ENCODE data around the gene RAD9A. TPM values are rescaled to one million over a fixed set of nuclear protein-coding genes. Genes with fewer than 3 reads are reported as not detected.

RAD9A gene
- total RNA-seq, 2 donors from 2014 or later = 6.2 to 6.5 TPM

- Histone ChIP-seq H3K4me1 (peaks cover 0 to 26% of the 10 kb centered on the region in 2 donors), H3K36me3 (peaks cover 5% of the 10 kb centered on the region), H3K27ac (peak overlapping the region; percentile 79 to 83), H3K4me3 (peak overlapping the region; percentile 66 to 95), H3K9me3 (no peaks in the 10 kb centered on the region), H3K27me3 (no peaks in the 10 kb centered on the region)
- TF ChIP-seq, protein P1, sequence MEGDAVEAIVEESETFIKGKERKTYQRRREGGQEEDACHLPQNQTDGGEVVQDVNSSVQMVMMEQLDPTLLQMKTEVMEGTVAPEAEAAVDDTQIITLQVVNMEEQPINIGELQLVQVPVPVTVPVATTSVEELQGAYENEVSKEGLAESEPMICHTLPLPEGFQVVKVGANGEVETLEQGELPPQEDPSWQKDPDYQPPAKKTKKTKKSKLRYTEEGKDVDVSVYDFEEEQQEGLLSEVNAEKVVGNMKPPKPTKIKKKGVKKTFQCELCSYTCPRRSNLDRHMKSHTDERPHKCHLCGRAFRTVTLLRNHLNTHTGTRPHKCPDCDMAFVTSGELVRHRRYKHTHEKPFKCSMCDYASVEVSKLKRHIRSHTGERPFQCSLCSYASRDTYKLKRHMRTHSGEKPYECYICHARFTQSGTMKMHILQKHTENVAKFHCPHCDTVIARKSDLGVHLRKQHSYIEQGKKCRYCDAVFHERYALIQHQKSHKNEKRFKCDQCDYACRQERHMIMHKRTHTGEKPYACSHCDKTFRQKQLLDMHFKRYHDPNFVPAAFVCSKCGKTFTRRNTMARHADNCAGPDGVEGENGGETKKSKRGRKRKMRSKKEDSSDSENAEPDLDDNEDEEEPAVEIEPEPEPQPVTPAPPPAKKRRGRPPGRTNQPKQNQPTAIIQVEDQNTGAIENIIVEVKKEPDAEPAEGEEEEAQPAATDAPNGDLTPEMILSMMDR (IDR thresholded peaks at IDR 0.05) = no peak
- DNase-seq (ENCODE audit: low spot score) = no peak
Measured at GRCh38 chr11:67390947-67391303, 861 bp upstream of the RAD9A start.

- TF ChIP-seq, protein P1 (IDR thresholded peaks at IDR 0.05) = no peak
- Histone ChIP-seq H3K4me3 (peak overlapping the region; percentile 66 to 95), H3K36me3 (peaks cover 12% of the 10 kb centered on the region), H3K27ac (peak overlapping the region; percentile 79 to 83), H3K27me3 (no peaks in the 10 kb centered on the region), H3K9me3 (no peaks in the 10 kb centered on the region), H3K4me1 (peaks cover 0 to 26% of the 10 kb centered on the region in 2 donors)
- no peak for DNase-seq (ENCODE audit: low spot score)
Measured at GRCh38 chr11:67392183-67392715, 463 bp downstream of the RAD9A start.

DNA sequence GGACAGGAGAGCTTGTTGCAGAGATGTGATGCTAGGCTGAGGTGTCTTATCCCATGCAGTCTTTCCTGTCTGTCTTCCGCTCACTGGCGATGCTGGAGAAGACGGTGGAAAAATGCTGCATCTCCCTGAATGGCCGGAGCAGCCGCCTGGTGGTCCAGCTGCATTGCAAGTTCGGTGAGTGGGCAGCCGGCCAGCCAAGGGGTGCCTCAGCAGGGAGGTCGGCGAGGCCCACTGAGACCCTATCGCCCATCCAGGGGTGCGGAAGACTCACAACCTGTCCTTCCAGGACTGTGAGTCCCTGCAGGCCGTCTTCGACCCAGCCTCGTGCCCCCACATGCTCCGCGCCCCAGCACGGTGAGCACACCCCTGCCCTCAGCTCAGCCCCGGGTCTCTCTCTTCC is 1.7 kb downstream of the RAD9A start:
- Histone ChIP-seq H3K36me3 (peaks cover 24% of the 10 kb centered on the region), H3K27ac (no peak overlapping the region), H3K4me1 (peaks cover 0 to 30% of the 10 kb centered on the region in 2 donors), H3K4me3 (no peak overlapping the region), H3K9me3 (no peaks in the 10 kb centered on the region), H3K27me3 (no peaks in the 10 kb centered on the region)
- TF ChIP-seq, protein P1 (IDR thresholded peaks at IDR 0.05) = no peak
- DNase-seq (ENCODE audit: low spot score) = no peak

GRCh38 chr11:67393990-67394389 is 2.2 kb downstream of the RAD9A start:
- TF ChIP-seq, protein P1 (IDR thresholded peaks at IDR 0.05) = no peak
- no peaks in the 10 kb centered on the region for H3K9me3 ChIP-seq
- peaks cover 29% of the 10 kb centered on the region for H3K36me3 ChIP-seq
- H3K27ac ChIP-seq = no peak overlapping the region
- no peaks in the 10 kb centered on the region for H3K27me3 ChIP-seq
- peaks cover 0 to 32% of the 10 kb centered on the region in 2 donors for H3K4me1 ChIP-seq
- no peak overlapping the region for H3K4me3 ChIP-seq
- DNase-seq (ENCODE audit: low spot score) = no peak

- Histone ChIP-seq H3K36me3 (peaks cover 37% of the 10 kb centered on the region), H3K27ac (no peak overlapping the region), H3K9me3 (no peaks in the 10 kb centered on the region), H3K4me3 (no peak overlapping the region), H3K4me1 (peaks cover 0 to 40% of the 10 kb centered on the region in 2 donors), H3K27me3 (no peaks in the 10 kb centered on the region)
- TF ChIP-seq, protein P1 (IDR thresholded peaks at IDR 0.05) = no peak
- no peak for DNase-seq (ENCODE audit: low spot score)
Measured at GRCh38 chr11:67395555-67396258, 3.9 kb downstream of the RAD9A start.

- DNase-seq (ENCODE audit: low spot score) = no peak
- TF ChIP-seq, protein P1 (IDR thresholded peaks at IDR 0.05) = no peak
- H3K9me3 ChIP-seq = no peaks in the 10 kb centered on the region
- H3K4me1 ChIP-seq = peaks cover 0 to 40% of the 10 kb centered on the region in 2 donors
- H3K4me3 ChIP-seq = no peak overlapping the region
- no peaks in the 10 kb centered on the region for H3K27me3 ChIP-seq
- H3K36me3 ChIP-seq = peaks cover 37% of the 10 kb centered on the region
- no peak overlapping the region for H3K27ac ChIP-seq
Measured at GRCh38 chr11:67396259-67396581, 4.4 kb downstream of the RAD9A start.

Data from right atrium auricular region (tissue), 2 donors.